HEK293 (cell line): ENCODE data around the gene ONECUT1.

ENCODE experiments used
- BCL11A ChIP-seq: fragments of 450-650 bp; formaldehyde crosslinking; IDR thresholded peaks from 2 replicates; pipeline ENCODE4 v1.5.1; 2016; ENCODE audit warnings: low read depth, missing biosample characterization, missing genetic modification characterization
- GLIS2 ChIP-seq: fragments of 450-650 bp; formaldehyde crosslinking; IDR thresholded peaks from 2 replicates; pipeline ENCODE4 v1.5.1; 2016; ENCODE audit warnings: missing biosample characterization, missing genetic modification characterization
- KLF16 ChIP-seq: fragments of 450-650 bp; formaldehyde crosslinking; IDR thresholded peaks from 2 replicates; pipeline ENCODE4 v1.5.1; 2017; ENCODE audit warnings: missing biosample characterization, missing genetic modification characterization
- KLF8 ChIP-seq: fragments of 450-650 bp; formaldehyde crosslinking; IDR thresholded peaks from 2 replicates; pipeline ENCODE4 v1.5.1; 2016; ENCODE audit warnings: missing biosample characterization, missing genetic modification characterization
- PRDM2 ChIP-seq: fragments of 450-650 bp; formaldehyde crosslinking; IDR thresholded peaks from 2 replicates; pipeline ENCODE4 v1.5.1; 2016; ENCODE audit warnings: missing biosample characterization, missing genetic modification characterization, borderline replicate concordance
- SP2 ChIP-seq: fragments of 450-650 bp; formaldehyde crosslinking; IDR thresholded peaks from 2 replicates; pipeline ENCODE4 v1.5.1; 2016; ENCODE audit warnings: missing biosample characterization, missing genetic modification characterization
- ZFP37 ChIP-seq: fragments of 450-650 bp; formaldehyde crosslinking; IDR thresholded peaks from 2 replicates; pipeline ENCODE4 v1.5.1; 2016; ENCODE audit warnings: missing biosample characterization, missing genetic modification characterization
- ZNF140 ChIP-seq: fragments of 450-650 bp; formaldehyde crosslinking; IDR thresholded peaks from 2 replicates; pipeline ENCODE4 v1.5.1; 2016; ENCODE audit warnings: missing biosample characterization, missing genetic modification characterization
- ZNF211 ChIP-seq: fragments of 450-650 bp; formaldehyde crosslinking; IDR thresholded peaks from 2 replicates; pipeline ENCODE4 v1.5.1; 2016; ENCODE audit warnings: low read depth, missing biosample characterization, missing genetic modification characterization
- ZNF214 ChIP-seq: fragments of 450-650 bp; formaldehyde crosslinking; IDR thresholded peaks from 2 replicates; pipeline ENCODE4 v1.5.1; 2017; ENCODE audit warnings: missing biosample characterization, mild to moderate bottlenecking, missing genetic modification characterization, borderline replicate concordance
- ZNF248 ChIP-seq: fragments of 450-650 bp; formaldehyde crosslinking; IDR thresholded peaks from 2 replicates; pipeline ENCODE4 v1.5.1; 2017; ENCODE audit warnings: missing biosample characterization, missing genetic modification characterization
- ZNF311 ChIP-seq: fragments of 450-650 bp; formaldehyde crosslinking; IDR thresholded peaks from 2 replicates; pipeline ENCODE4 v1.5.1; 2017; ENCODE audit warnings: missing biosample characterization, missing genetic modification characterization, borderline replicate concordance
- ZNF362 ChIP-seq: fragments of 450-650 bp; formaldehyde crosslinking; IDR thresholded peaks from 2 replicates; pipeline ENCODE4 v1.5.1; 2016; ENCODE audit warnings: missing biosample characterization, missing genetic modification characterization
- ZNF514 ChIP-seq: fragments of 450-650 bp; formaldehyde crosslinking; IDR thresholded peaks from 2 replicates; pipeline ENCODE4 v1.5.1; 2016; ENCODE audit warnings: missing biosample characterization, missing genetic modification characterization
- ZNF530 ChIP-seq: fragments of 450-650 bp; formaldehyde crosslinking; IDR thresholded peaks from 2 replicates; pipeline ENCODE4 v1.5.1; 2016; ENCODE audit warnings: low read depth, missing biosample characterization, missing genetic modification characterization
- ZNF571 ChIP-seq: fragments of 450-650 bp; formaldehyde crosslinking; IDR thresholded peaks from 2 replicates; pipeline ENCODE4 v1.5.0; 2017; ENCODE audit warnings: missing biosample characterization, missing genetic modification characterization
- ZNF621 ChIP-seq: fragments of 450-650 bp; formaldehyde crosslinking; IDR thresholded peaks from 2 replicates; pipeline ENCODE4 v1.5.1; 2017; ENCODE audit warnings: missing biosample characterization, missing genetic modification characterization
- TF ChIP-seq, protein P1 (sequence below): fragments of 450-650 bp; formaldehyde crosslinking; IDR thresholded peaks from 2 replicates; pipeline ENCODE4 v1.5.1; 2017; ENCODE audit warnings: missing biosample characterization, missing genetic modification characterization
- TF ChIP-seq, protein P2 (sequence below): fragments of 450-650 bp; formaldehyde crosslinking; conservative IDR thresholded peaks from 2 replicates; pipeline ENCODE4 v1.5.1; 2016; ENCODE audit warnings: low read depth, missing biosample characterization, missing genetic modification characterization
- TF ChIP-seq, protein P3 (sequence below): fragments of 450-650 bp; formaldehyde crosslinking; IDR thresholded peaks from 2 replicates; pipeline ENCODE4 v1.5.1; 2017; ENCODE audit warnings: missing biosample characterization, missing genetic modification characterization
- TF ChIP-seq, protein P4 (sequence below): fragments of 450-650 bp; formaldehyde crosslinking; IDR thresholded peaks from 2 replicates; pipeline ENCODE4 v1.5.1; 2016; ENCODE audit warnings: missing biosample characterization, missing genetic modification characterization

ONECUT1 gene

DNA sequence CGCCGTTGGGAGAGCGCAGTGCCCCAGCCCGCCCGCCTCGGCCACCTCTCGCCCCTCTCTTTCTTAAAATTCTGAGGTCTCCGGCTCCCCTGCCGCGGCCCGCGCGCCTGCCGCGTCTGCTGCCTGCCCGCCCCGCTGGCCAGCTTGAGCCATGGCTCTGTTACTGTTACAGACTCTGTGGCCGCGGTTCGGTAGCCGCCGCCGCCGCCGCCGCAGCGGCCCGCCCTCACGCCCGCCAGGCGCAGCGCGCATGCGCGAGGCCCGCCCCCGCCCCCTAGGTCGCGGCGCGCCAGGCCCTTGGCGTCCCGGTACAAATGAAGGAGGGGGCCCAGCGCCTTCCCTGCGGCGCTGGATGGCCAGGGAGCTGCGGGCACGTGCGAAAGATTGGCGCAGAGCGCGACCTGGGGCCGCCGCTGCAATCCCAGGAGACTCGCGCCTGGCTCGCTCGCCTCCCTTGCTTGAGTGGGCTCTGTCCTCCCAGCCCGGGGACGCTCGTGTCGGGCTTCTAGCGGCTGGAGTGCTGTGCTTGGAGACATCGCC lies at the start of gene ONECUT1 (continued):
- TF ChIP-seq ZNF140 (tag by site-specific recombination), result no peak
- TF ChIP-seq GLIS2, result no peak
- TF ChIP-seq ZNF214, result no peak
- no peak for TF ChIP-seq ZFP37 (tag by site-specific recombination)
- TF ChIP-seq, protein P1, sequence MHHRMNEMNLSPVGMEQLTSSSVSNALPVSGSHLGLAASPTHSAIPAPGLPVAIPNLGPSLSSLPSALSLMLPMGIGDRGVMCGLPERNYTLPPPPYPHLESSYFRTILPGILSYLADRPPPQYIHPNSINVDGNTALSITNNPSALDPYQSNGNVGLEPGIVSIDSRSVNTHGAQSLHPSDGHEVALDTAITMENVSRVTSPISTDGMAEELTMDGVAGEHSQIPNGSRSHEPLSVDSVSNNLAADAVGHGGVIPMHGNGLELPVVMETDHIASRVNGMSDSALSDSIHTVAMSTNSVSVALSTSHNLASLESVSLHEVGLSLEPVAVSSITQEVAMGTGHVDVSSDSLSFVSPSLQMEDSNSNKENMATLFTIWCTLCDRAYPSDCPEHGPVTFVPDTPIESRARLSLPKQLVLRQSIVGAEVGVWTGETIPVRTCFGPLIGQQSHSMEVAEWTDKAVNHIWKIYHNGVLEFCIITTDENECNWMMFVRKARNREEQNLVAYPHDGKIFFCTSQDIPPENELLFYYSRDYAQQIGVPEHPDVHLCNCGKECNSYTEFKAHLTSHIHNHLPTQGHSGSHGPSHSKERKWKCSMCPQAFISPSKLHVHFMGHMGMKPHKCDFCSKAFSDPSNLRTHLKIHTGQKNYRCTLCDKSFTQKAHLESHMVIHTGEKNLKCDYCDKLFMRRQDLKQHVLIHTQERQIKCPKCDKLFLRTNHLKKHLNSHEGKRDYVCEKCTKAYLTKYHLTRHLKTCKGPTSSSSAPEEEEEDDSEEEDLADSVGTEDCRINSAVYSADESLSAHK (tag by site-specific recombination), result no peak
- no peak for TF ChIP-seq ZNF248 (tag by site-specific recombination)
- no peak for TF ChIP-seq ZNF514 (tag by site-specific recombination)
- TF ChIP-seq ZNF571 (tag by site-specific recombination), result no peak
- no peak for TF ChIP-seq ZNF362 (tag by site-specific recombination)
- TF ChIP-seq KLF16 (tag by site-specific recombination), result no peak
- TF ChIP-seq, protein P2, sequence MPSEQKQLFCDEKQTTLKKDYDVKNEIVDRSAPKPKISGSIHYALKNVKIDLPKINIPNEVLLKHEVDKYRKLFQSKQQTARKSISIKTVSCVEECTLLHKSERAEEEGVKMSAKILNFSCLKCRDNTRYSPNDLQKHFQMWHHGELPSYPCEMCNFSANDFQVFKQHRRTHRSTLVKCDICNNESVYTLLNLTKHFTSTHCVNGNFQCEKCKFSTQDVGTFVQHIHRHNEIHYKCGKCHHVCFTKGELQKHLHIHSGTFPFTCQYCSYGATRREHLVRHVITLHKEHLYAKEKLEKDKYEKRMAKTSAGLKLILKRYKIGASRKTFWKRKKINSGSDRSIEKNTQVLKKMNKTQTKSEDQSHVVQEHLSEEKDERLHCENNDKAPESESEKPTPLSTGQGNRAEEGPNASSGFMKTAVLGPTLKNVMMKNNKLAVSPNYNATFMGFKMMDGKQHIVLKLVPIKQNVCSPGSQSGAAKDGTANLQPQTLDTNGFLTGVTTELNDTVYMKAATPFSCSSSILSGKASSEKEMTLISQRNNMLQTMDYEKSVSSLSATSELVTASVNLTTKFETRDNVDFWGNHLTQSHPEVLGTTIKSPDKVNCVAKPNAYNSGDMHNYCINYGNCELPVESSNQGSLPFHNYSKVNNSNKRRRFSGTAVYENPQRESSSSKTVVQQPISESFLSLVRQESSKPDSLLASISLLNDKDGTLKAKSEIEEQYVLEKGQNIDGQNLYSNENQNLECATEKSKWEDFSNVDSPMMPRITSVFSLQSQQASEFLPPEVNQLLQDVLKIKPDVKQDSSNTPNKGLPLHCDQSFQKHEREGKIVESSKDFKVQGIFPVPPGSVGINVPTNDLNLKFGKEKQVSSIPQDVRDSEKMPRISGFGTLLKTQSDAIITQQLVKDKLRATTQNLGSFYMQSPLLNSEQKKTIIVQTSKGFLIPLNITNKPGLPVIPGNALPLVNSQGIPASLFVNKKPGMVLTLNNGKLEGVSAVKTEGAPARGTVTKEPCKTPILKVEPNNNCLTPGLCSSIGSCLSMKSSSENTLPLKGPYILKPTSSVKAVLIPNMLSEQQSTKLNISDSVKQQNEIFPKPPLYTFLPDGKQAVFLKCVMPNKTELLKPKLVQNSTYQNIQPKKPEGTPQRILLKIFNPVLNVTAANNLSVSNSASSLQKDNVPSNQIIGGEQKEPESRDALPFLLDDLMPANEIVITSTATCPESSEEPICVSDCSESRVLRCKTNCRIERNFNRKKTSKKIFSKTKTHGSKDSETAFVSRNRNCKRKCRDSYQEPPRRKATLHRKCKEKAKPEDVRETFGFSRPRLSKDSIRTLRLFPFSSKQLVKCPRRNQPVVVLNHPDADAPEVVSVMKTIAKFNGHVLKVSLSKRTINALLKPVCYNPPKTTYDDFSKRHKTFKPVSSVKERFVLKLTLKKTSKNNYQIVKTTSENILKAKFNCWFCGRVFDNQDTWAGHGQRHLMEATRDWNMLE (tag by site-specific recombination), result no peak
- no peak for TF ChIP-seq ZNF211 (tag by site-specific recombination)
- TF ChIP-seq ZNF311 (tag by site-specific recombination), result no peak
- no peak for TF ChIP-seq BCL11A (tag by site-specific recombination)
- no peak for TF ChIP-seq KLF8
- TF ChIP-seq, protein P3, sequence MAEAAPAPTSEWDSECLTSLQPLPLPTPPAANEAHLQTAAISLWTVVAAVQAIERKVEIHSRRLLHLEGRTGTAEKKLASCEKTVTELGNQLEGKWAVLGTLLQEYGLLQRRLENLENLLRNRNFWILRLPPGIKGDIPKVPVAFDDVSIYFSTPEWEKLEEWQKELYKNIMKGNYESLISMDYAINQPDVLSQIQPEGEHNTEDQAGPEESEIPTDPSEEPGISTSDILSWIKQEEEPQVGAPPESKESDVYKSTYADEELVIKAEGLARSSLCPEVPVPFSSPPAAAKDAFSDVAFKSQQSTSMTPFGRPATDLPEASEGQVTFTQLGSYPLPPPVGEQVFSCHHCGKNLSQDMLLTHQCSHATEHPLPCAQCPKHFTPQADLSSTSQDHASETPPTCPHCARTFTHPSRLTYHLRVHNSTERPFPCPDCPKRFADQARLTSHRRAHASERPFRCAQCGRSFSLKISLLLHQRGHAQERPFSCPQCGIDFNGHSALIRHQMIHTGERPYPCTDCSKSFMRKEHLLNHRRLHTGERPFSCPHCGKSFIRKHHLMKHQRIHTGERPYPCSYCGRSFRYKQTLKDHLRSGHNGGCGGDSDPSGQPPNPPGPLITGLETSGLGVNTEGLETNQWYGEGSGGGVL (tag by site-specific recombination), result no peak; the same call in 1 of the 2 replicates
- TF ChIP-seq, protein P4, sequence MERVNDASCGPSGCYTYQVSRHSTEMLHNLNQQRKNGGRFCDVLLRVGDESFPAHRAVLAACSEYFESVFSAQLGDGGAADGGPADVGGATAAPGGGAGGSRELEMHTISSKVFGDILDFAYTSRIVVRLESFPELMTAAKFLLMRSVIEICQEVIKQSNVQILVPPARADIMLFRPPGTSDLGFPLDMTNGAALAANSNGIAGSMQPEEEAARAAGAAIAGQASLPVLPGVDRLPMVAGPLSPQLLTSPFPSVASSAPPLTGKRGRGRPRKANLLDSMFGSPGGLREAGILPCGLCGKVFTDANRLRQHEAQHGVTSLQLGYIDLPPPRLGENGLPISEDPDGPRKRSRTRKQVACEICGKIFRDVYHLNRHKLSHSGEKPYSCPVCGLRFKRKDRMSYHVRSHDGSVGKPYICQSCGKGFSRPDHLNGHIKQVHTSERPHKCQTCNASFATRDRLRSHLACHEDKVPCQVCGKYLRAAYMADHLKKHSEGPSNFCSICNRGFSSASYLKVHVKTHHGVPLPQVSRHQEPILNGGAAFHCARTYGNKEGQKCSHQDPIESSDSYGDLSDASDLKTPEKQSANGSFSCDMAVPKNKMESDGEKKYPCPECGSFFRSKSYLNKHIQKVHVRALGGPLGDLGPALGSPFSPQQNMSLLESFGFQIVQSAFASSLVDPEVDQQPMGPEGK (tag by site-specific recombination), result peak; percentile 47; the same call in 1 of the 2 replicates
- TF ChIP-seq ZNF530, result no peak
- TF ChIP-seq SP2 (tag by site-specific recombination), result peak; percentile 24; the same call in 1 of the 2 replicates
- no peak for TF ChIP-seq PRDM2 (tag by site-specific recombination)
- TF ChIP-seq ZNF621 (tag by site-specific recombination), result no peak
